ENCODE results near the gene MIOS.

DNA sequence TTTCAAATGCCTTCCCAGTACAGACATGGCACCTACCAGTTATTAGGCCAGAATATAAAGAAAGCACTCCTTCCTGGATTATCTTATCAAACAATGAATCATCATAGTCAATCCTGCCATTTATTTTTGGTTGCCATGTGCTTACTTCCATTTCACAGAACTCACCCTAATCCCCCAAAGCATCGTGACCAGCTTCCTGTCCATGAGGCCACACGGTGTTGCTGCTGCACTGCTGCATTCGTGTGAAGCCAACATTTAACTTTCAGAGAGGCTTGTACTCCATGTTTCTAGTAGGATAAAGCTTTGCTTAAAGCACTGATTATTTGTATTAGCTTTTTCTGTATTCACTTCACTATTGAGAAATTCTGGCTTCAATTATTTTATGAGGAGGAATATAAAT, 45.4 kb upstream of the MIOS start:
- TF ChIP-seq YY1 (IDR thresholded peaks at IDR 0.05; ENCODE audit: insufficient read depth, insufficient read length) = no peak
- TF ChIP-seq ZNF274 (IDR thresholded peaks at IDR 0.05; ENCODE audit: low read depth, low read length) = no peak
- no peak for TF ChIP-seq SUZ12 (IDR thresholded peaks at IDR 0.05; ENCODE audit: extremely low read depth, insufficient read depth, insufficient read length)

All from NT2/D1 (cell line).